H1 (cell line): Measurements from ENCODE around the gene CCDC112. TPM values are rescaled to one million over a fixed set of nuclear protein-coding genes. Genes with fewer than 3 reads are reported as not detected.

ENCODE experiments used
- polyA plus RNA-seq, 7 experiments: library from polyadenylated mRNA; depleted of rRNA in 3 of 7; stranded (reverse) in 5 of 7; unstranded in 2 of 7; fragments of >200 nt in 5 of 7; fragments of 200-250 nt in 2 of 7; gene quantifications; 1 replicate in 5 of 7; 2 replicates in 1 of 7; 4 replicates in 1 of 7; pipeline versions ENCODE4 v1.2.1 to v1.2.3, GENCODE V29; 2011 to 2013; ENCODE audit warnings: missing spikeins in 2 of 7, mixed read lengths in 2 of 7
- total RNA-seq: library from RNA; stranded (reverse); fragmentation: NEBNext Ultra II Directional; extraction: Animal tissue kit (Norgen Biotek cat#: 25700); gene quantifications from 2 replicates; pipeline ENCODE4 v1.2.1, GENCODE V29; 2021
- TF ChIP-seq, protein P1 (sequence below), 3 experiments: IDR thresholded peaks; 1 replicate in 2 of 3; 2 replicates in 1 of 3; pipeline versions ENCODE4 v1.5.1 to v1.6.1; 2011; ENCODE audit warnings: low read length in 3 of 3, mild to moderate bottlenecking in 3 of 3, inconsistent platforms in 2 of 3, low read depth in 1 of 3, moderate library complexity in 1 of 3; ENCODE audit not compliant: insufficient read depth in 1 of 3; ENCODE audit errors: control extremely low read depth in 1 of 3

Gene CCDC112
- total and polyA plus RNA-seq, 2 of the 8 experiments (the other 6 are each of a cell fraction or from before 2014, with no cell fraction given): 3.3 to 15.6 TPM

DNA sequence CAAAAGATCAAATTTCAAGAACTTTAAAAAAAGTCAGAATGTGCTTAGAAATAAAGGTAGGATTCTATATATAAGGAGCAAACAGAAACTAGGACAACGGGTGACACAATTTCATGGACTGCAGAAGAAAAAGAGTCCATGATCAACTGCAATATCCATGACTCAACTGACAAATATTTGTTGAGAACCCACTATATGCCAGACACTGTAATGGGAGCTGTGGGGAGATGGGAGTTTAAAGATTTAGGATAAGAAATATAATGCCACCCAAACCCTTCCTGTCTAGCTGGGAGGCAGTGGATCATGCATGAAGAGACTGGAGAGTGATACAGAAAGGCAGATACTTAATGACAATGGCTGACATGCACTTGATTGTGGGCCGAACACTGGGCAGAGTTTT, 27.6 kb upstream of the CCDC112 start (continued):
- TF ChIP-seq, protein P1, sequence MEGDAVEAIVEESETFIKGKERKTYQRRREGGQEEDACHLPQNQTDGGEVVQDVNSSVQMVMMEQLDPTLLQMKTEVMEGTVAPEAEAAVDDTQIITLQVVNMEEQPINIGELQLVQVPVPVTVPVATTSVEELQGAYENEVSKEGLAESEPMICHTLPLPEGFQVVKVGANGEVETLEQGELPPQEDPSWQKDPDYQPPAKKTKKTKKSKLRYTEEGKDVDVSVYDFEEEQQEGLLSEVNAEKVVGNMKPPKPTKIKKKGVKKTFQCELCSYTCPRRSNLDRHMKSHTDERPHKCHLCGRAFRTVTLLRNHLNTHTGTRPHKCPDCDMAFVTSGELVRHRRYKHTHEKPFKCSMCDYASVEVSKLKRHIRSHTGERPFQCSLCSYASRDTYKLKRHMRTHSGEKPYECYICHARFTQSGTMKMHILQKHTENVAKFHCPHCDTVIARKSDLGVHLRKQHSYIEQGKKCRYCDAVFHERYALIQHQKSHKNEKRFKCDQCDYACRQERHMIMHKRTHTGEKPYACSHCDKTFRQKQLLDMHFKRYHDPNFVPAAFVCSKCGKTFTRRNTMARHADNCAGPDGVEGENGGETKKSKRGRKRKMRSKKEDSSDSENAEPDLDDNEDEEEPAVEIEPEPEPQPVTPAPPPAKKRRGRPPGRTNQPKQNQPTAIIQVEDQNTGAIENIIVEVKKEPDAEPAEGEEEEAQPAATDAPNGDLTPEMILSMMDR (IDR thresholded peaks at IDR 0.05; ENCODE audit: control extremely low read depth in 1 of 3, insufficient read depth in 1 of 3, low read depth in 1 of 3, low read length in 3 of 3): no peak
